Keratinocyte (primary cell): ENCODE measurements around the gene DBNDD1. TPM values are rescaled to one million over a fixed set of nuclear protein-coding genes. Genes with fewer than 3 reads are reported as not detected.

Experiments
- DNase-seq: peaks from one replicate; pipeline ENCODE4 v3.0.0-alpha.2; 2011; ENCODE audit warnings: low read depth, missing footprints, low spot score
- FAIRE-seq: peaks from 2 replicates; lab custom pipeline; 2011; peaks lifted over from hg19 to GRCh38; lab: Jason Lieb, UNC
- H2AFZ ChIP-seq: 2 replicates; pipeline ENCODE4 v1.6.0; 2012; ENCODE audit warnings: low read length, control low read depth, inconsistent platforms; ENCODE audit not compliant: control insufficient read depth
- H3K27ac ChIP-seq: 2 replicates; pipeline ENCODE4 v1.5.1; 2011; ENCODE audit warnings: low read length; ENCODE audit not compliant: control insufficient read depth, insufficient read depth
- H3K27me3 ChIP-seq: 3 replicates; pipeline ENCODE4 v1.6.0; 2011; ENCODE audit warnings: low read length; ENCODE audit not compliant: control insufficient read depth, insufficient read depth; ENCODE audit errors: extremely low read depth
- H3K36me3 ChIP-seq, 2 experiments: 2 replicates in 1 of 2; 3 replicates in 1 of 2; pipeline ENCODE4 v1.5.1; 2011; ENCODE audit warnings: low read length in 2 of 2, mild to moderate bottlenecking in 1 of 2; ENCODE audit not compliant: control insufficient read depth in 2 of 2, insufficient read depth in 2 of 2; ENCODE audit errors: extremely low read depth in 1 of 2
- H3K4me1 ChIP-seq: 3 replicates; pipeline ENCODE4 v1.5.1; 2011; ENCODE audit warnings: low read length; ENCODE audit not compliant: control insufficient read depth, insufficient read depth; ENCODE audit errors: extremely low read depth
- H3K4me2 ChIP-seq: 3 replicates; pipeline ENCODE4 v1.6.0; 2011; ENCODE audit warnings: low read depth, low read length; ENCODE audit not compliant: control insufficient read depth, insufficient read depth; ENCODE audit errors: extremely low read depth
- H3K4me3 ChIP-seq, 3 experiments: fragments of 200-600 bp in 1 of 3; sonication (generic) in 1 of 3; 2 replicates in 2 of 3; 3 replicates in 1 of 3; pipeline ENCODE4 v1.5.1; 2011 to 2016; ENCODE audit warnings: low read length in 3 of 3, mild to moderate bottlenecking in 3 of 3, control low read depth in 2 of 3, inconsistent platforms in 1 of 3, low read depth in 1 of 3, mixed read lengths in 1 of 3, mixed run types in 1 of 3, moderate library complexity in 1 of 3; ENCODE audit not compliant: control insufficient read depth in 2 of 3, insufficient read depth in 2 of 3; ENCODE audit errors: extremely low read depth in 1 of 3
- H3K79me2 ChIP-seq: 2 replicates; pipeline ENCODE4 v1.6.0; 2012; ENCODE audit warnings: low read length; ENCODE audit not compliant: control insufficient read depth, insufficient read depth
- H3K9ac ChIP-seq: 3 replicates; pipeline ENCODE4 v1.6.0; 2011; ENCODE audit warnings: low read length; ENCODE audit not compliant: control insufficient read depth, insufficient read depth; ENCODE audit errors: extremely low read depth
- H3K9me1 ChIP-seq: 3 replicates; pipeline ENCODE4 v1.6.0; 2011; ENCODE audit warnings: low read length; ENCODE audit not compliant: control insufficient read depth, insufficient read depth; ENCODE audit errors: extremely low read depth
- H3K9me3 ChIP-seq: 2 replicates; pipeline ENCODE4 v1.5.1; 2012; ENCODE audit warnings: low read depth, low read length; ENCODE audit not compliant: control insufficient read depth
- H4K20me1 ChIP-seq: 3 replicates; pipeline ENCODE4 v1.6.0; 2011; ENCODE audit warnings: low read length; ENCODE audit not compliant: control insufficient read depth, insufficient read depth; ENCODE audit errors: extremely low read depth
- EZH2 ChIP-seq: IDR thresholded peaks from one replicate; pipeline ENCODE4 v1.6.1; 2012; ENCODE audit warnings: inconsistent platforms, mild to moderate bottlenecking, low read length, moderate library complexity
- dilution Hi-C: fragments of 300-500 bp; cut with MboI; formaldehyde crosslinking; loops from one replicate; pipeline ENCODE4 v1.7.0; 2020; ENCODE audit warnings: low sequenced_read_pairs; ENCODE audit not compliant: extremely low pct_ligation_motif_present
- polyA plus RNA-seq, 5 experiments: library from polyadenylated mRNA; depleted of rRNA in 3 of 5; stranded (reverse) in 3 of 5; stranded (forward) in 1 of 5; unstranded in 1 of 5; fragments of >200 nt; gene quantifications; 1 replicate in 1 of 5; 2 replicates in 3 of 5; 3 replicates in 1 of 5; pipeline versions ENCODE4 v1.2.1 to v1.2.3, GENCODE V29; 2011 to 2012; ENCODE audit warnings: missing spikeins in 2 of 5, low read depth in 1 of 5, low replicate concordance in 1 of 5
- TF ChIP-seq, protein P1 (sequence below), 3 experiments: IDR thresholded peaks in 1 of 3; conservative IDR thresholded peaks in 1 of 3; optimal IDR thresholded peaks in 1 of 3; 2 replicates in 2 of 3; 3 replicates in 1 of 3; pipeline versions ENCODE3 to v1.5.1; 2011; ENCODE audit warnings: low read length in 3 of 3, mild to moderate bottlenecking in 3 of 3, moderate library complexity in 2 of 3, control low read depth in 1 of 3, inconsistent platforms in 1 of 3; ENCODE audit not compliant: insufficient read depth in 2 of 3; ENCODE audit errors: extremely low read depth in 1 of 3

Gene DBNDD1
- polyA plus RNA-seq, 1 donor (not counting 4 experiments of a cell fraction or from before 2014, with no cell fraction given) = 1.7 TPM

DNA sequence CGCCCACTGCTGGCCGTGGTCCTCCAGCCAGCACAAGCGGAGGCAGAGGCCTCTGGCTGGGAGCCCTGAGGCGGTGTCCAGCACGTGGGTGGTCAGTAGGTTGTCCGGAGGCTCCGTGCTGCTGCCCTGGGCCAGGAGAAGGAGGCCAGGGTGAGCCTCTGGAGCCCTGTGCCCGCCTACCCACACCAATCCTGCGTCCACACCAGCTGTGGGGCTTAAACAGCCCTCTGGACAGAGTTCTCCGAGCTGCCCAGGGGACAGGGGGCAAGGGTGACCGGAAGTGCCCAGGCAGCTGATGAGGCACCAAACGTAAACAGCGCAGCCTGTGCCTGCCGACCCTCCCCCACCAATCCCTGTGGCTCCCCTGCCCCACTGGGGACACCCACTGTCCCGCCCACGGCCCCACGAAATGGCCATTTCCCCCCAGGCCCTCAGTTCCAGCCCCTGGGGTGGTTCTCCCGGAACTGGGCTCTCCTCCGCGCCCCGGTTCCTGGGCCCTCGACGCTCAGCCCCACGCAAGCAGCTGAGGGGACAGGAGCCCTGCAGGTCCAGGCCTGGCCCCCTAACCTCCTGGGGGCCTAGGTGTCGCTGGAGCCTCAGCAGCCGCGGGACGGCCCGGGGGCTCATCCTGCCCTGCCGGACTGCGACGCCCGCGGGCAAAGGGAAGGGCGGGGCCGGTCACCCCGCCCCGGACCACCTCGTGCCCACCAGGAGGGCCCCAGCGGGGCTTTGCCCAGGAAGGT is 27.9 kb upstream of the DBNDD1 start:
- dilution Hi-C loops = no loop called here
- Histone ChIP-seq H3K9me3 (no peaks in the 10 kb centered on the region), H3K36me3 (peaks cover 0 to 6% of the 10 kb centered on the region in 2 experiments), H3K27me3 (peaks cover 16% of the 10 kb centered on the region), H3K4me2 (peak overlapping the region; percentile 67), H3K79me2 (no peaks in the 10 kb centered on the region), H4K20me1 (peaks cover 4% of the 10 kb centered on the region), H3K27ac (no peak overlapping the region), H3K4me3 (peak overlapping the region; percentile 22 to 38 (median 30)), H2AFZ (no peak overlapping the region), H3K9me1 (peaks cover 4% of the 10 kb centered on the region), H3K4me1 (peaks cover 24% of the 10 kb centered on the region), H3K9ac (no peak overlapping the region)
- no peak for TF ChIP-seq EZH2
- TF ChIP-seq, protein P1, sequence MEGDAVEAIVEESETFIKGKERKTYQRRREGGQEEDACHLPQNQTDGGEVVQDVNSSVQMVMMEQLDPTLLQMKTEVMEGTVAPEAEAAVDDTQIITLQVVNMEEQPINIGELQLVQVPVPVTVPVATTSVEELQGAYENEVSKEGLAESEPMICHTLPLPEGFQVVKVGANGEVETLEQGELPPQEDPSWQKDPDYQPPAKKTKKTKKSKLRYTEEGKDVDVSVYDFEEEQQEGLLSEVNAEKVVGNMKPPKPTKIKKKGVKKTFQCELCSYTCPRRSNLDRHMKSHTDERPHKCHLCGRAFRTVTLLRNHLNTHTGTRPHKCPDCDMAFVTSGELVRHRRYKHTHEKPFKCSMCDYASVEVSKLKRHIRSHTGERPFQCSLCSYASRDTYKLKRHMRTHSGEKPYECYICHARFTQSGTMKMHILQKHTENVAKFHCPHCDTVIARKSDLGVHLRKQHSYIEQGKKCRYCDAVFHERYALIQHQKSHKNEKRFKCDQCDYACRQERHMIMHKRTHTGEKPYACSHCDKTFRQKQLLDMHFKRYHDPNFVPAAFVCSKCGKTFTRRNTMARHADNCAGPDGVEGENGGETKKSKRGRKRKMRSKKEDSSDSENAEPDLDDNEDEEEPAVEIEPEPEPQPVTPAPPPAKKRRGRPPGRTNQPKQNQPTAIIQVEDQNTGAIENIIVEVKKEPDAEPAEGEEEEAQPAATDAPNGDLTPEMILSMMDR (optimal IDR thresholded peaks at IDR 0.05 in 1 of 3, IDR thresholded peaks at IDR 0.05 in 1 of 3, conservative IDR thresholded peaks at IDR 0.05 in 1 of 3; ENCODE audit: extremely low read depth in 1 of 3, insufficient read depth in 2 of 3, low read length in 3 of 3) = no peak
- FAIRE-seq (no peak), DNase-seq (no peak)

DNA sequence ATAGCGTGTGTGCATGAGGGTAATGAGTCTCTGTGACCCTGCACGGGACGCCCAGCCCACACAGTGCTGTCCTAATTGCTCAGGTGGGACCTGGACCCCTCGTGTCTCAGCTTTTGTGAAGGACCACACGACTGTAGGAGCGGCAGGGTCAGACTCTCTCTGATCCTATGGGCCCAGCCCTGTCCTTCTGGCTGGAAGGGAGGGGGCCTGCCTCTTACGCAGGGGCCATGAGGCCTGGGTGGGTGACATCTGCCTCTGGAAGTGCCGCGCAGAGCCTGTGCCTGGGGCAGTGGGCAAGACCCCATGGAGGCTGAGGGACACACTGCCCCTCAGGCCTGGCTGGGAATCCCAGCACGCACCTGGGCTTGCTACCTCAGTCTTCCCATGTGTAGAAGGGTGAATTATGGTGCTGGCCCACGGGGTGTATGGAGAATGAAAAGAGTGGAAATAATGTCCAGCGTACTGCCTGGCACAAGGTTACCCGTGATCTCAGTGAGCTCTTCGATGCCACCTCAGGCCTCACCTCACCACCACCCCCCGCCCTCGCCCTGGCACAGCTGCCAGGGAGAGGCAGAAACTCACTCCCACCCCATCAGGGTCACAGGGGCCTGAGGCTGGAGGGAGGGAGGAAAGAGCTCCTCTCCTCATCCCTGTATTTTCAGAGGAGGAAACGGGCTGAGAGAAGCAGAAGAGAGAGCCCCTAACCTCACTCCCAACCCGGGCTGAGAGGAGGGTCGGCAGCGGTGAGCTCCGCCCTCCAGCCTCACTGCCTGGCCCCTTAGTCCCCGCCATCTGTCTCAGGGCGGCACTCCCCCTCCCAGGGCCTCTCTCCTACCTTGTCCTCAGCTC is 27.1 kb upstream of the DBNDD1 start:
- H3K9me1 ChIP-seq = peaks cover 4% of the 10 kb centered on the region

More for the DNA sequence above, 27.1 kb upstream of the DBNDD1 start:
- Histone ChIP-seq H3K9ac (no peak overlapping the region), H4K20me1 (peaks cover 4% of the 10 kb centered on the region), H3K4me1 (peaks cover 24% of the 10 kb centered on the region), H3K79me2 (no peaks in the 10 kb centered on the region), H3K27ac (no peak overlapping the region), H3K4me3 (no peak overlapping the region), H3K9me3 (no peaks in the 10 kb centered on the region), H3K27me3 (peaks cover 16% of the 10 kb centered on the region), H3K4me2 (no peak overlapping the region), H2AFZ (no peak overlapping the region), H3K36me3 (peaks cover 0 to 6% of the 10 kb centered on the region in 2 experiments)
- DNase-seq = no peak
- FAIRE-seq = no peak
- dilution Hi-C loops = no loop called here
- TF ChIP-seq EZH2 = no peak
- TF ChIP-seq, protein P1 (optimal IDR thresholded peaks at IDR 0.05 in 1 of 3, IDR thresholded peaks at IDR 0.05 in 1 of 3, conservative IDR thresholded peaks at IDR 0.05 in 1 of 3; ENCODE audit: extremely low read depth in 1 of 3, insufficient read depth in 2 of 3, low read length in 3 of 3) = no peak
